Ovary (tissue), 9 donors: ENCODE results near the gene NEK2. TPM values are rescaled to one million over a fixed set of nuclear protein-coding genes. Genes with fewer than 3 reads are reported as not detected.
A peak's percentile ranks its signal among the peaks of the same experiment; 100 is the strongest.
"Not testable (repeated sequence)": the region's sequence is repeated elsewhere in the genome, so short reads cannot be mapped to it uniquely, and the experiment has no call there.

Source experiments
- DNase-seq, 5 donors: peaks; one replicate each; pipeline ENCODE4 v3.0.0-alpha.2; 2019 to 2020
- H3K27ac ChIP-seq, 2 donors: fragments of 200-600 bp; one replicate each; pipeline versions ENCODE4 v1.5.1 to v1.8.0; 2019 to 2022
- H3K27me3 ChIP-seq: fragments of 200-600 bp; one replicate; pipeline ENCODE4 v1.8.0; 2022
- H3K36me3 ChIP-seq: fragments of 200-600 bp; sonication (generic); one replicate; pipeline ENCODE4 v1.5.1; 2019
- H3K4me1 ChIP-seq: one replicate; pipeline ENCODE4 v1.8.1; 2013; ENCODE audit warnings: mild to moderate bottlenecking, moderate library complexity; ENCODE audit not compliant: insufficient read depth
- H3K4me3 ChIP-seq: fragments of 200-600 bp; sonication (generic); one replicate; pipeline ENCODE4 v1.5.1; 2017
- H3K9me3 ChIP-seq, 2 donors: fragments of 200-600 bp in 1 of 2; sonication (generic) in 1 of 2; one replicate each; pipeline versions ENCODE4 v1.5.1 to v1.8.1; 2013 to 2019; ENCODE audit warnings: mild to moderate bottlenecking in 1 of 2, moderate library complexity in 1 of 2
- EP300 ChIP-seq: sonication (generic); formaldehyde crosslinking; IDR thresholded peaks from one replicate; pipeline ENCODE4 v1.6.1; 2017; ENCODE audit warnings: antibody characterized with exemption
- POLR2A ChIP-seq: fragments of 450-650 bp; IDR thresholded peaks from one replicate; pipeline ENCODE4 v1.6.1; 2017; ENCODE audit warnings: antibody characterized with exemption, mild to moderate bottlenecking, moderate library complexity
- WGBS, 3 donors: extraction: QIAGEN DNeasy Blood & Tissue Kit in 1 of 3; methylation state at CpG; one replicate each; pipeline versions ENCODE4 v1.1.5 to v1.1.7; 2013 to 2017; 5-methylcytosine and 5-hydroxymethylcytosine counted together
- intact Hi-C, 4 donors: fragments of 100-400 bp; cut with DNase I; formaldehyde crosslinking; loops; one replicate each; pipeline versions ENCODE4 v1.11.0 to v1.15.1; 2022 to 2023
- polyA plus RNA-seq, 2 donors: library from polyadenylated mRNA; stranded (reverse); fragments of 200-250 nt in 1 of 2; fragments of 350-450 nt in 1 of 2; fragmentation: Illumina TruSeq in 1 of 2; extraction: RNeasy Lipid Tissue Mini Kit (QIAGEN cat#74804) in 1 of 2; gene quantifications; one replicate each; pipeline ENCODE4 v1.2.3, GENCODE V29; 2013 to 2014
- total RNA-seq, 7 donors: library from RNA; depleted of rRNA in 2 of 7; stranded (reverse); fragments of >200 nt in 2 of 7; fragmentation: NEBNext Ultra II Directional in 3 of 7; extraction: Animal tissue kit (Norgen Biotek cat#: 25700) in 3 of 7; gene quantifications; one replicate each; pipeline versions ENCODE4 v1.1.0 to v1.2.4, GENCODE V29; 2016 to 2023
- TF ChIP-seq, protein P1 (sequence below), 3 donors: fragments of 450-650 bp in 2 of 3; fragments of 200-600 bp in 1 of 3; IDR thresholded peaks; one replicate each; pipeline versions ENCODE4 v1.5.1 to v1.8.0; 2016 to 2022; ENCODE audit warnings: antibody characterized with exemption in 3 of 3, mild to moderate bottlenecking in 1 of 3
- donor health status: DM: no; HTN: no; CAD: no; lungs with moderate emphysema.
- donor health status: DM: no; HTN: no; CAD: no.
- donor health status: Bipolar disorder and iron deficiency.
- donor health status: DM: yes; HTN: yes; CAD: no.
- donor health status: DM: no; HTN: no; CAD: no.
- donor health status: DM: yes; HTN: yes; CAD: no.

The NEK2 gene
- total and polyA plus RNA-seq, 9 donors: 0.20 to 1.8 (median 0.37) TPM; not detected in 4

GRCh38 chr1:211698161-211699026, 23.0 kb upstream of the NEK2 start:
- peak; percentile 38 to 76 (median 54) for DNase-seq
- WGBS, 3 donors: 21 to 24% (median 22%) methylated on average over 29 of the region's 29 CpGs
- intact Hi-C loops: loop anchor here in 1 of 4 donors (10.0 kb wide), 1 partner anchor 136 kb away; the partner anchor contains the start of gene LPGAT1
- Histone ChIP-seq H3K4me1 (no peaks in the 10 kb centered on the region), H3K27ac (no peak overlapping the region), H3K4me3 (no peak overlapping the region), H3K9me3 (no peaks in the 10 kb centered on the region), H3K27me3 (no peaks in the 10 kb centered on the region), H3K36me3 (no peaks in the 10 kb centered on the region)
- TF ChIP-seq POLR2A: no peak
- TF ChIP-seq, protein P1, sequence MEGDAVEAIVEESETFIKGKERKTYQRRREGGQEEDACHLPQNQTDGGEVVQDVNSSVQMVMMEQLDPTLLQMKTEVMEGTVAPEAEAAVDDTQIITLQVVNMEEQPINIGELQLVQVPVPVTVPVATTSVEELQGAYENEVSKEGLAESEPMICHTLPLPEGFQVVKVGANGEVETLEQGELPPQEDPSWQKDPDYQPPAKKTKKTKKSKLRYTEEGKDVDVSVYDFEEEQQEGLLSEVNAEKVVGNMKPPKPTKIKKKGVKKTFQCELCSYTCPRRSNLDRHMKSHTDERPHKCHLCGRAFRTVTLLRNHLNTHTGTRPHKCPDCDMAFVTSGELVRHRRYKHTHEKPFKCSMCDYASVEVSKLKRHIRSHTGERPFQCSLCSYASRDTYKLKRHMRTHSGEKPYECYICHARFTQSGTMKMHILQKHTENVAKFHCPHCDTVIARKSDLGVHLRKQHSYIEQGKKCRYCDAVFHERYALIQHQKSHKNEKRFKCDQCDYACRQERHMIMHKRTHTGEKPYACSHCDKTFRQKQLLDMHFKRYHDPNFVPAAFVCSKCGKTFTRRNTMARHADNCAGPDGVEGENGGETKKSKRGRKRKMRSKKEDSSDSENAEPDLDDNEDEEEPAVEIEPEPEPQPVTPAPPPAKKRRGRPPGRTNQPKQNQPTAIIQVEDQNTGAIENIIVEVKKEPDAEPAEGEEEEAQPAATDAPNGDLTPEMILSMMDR (IDR thresholded peaks at IDR 0.05): peak in 2 of 3 donors; percentile 32 to 65

GRCh38 chr1:211697356-211697755, 21.9 kb upstream of the NEK2 start:
- no peaks in the 10 kb centered on the region for H3K9me3 ChIP-seq
- H3K27me3 ChIP-seq: no peaks in the 10 kb centered on the region
- H3K36me3 ChIP-seq: no peaks in the 10 kb centered on the region
- H3K4me3 ChIP-seq: no peak overlapping the region
- no peak overlapping the region for H3K27ac ChIP-seq
- 71 to 88% (median 80%) methylated on average over 1 of the region's 1 CpG for WGBS, 3 donors
- DNase-seq: no peak
- TF ChIP-seq, protein P1 (IDR thresholded peaks at IDR 0.05): no peak
- intact Hi-C loops: loop anchor here in 1 of 4 donors (10.0 kb wide), 1 partner anchor 137 kb away; the partner anchor contains the start of gene LPGAT1
- H3K4me1 ChIP-seq: no peaks in the 10 kb centered on the region

- H3K4me1 ChIP-seq: no peaks in the 10 kb centered on the region
- H3K9me3 ChIP-seq: no peaks in the 10 kb centered on the region
- no peaks in the 10 kb centered on the region for H3K27me3 ChIP-seq
- WGBS, 3 donors: 21 to 37% (median 24%) methylated on average over 10 of the region's 10 CpGs
- no peak for DNase-seq
- H3K27ac ChIP-seq: no peak overlapping the region
- no peaks in the 10 kb centered on the region for H3K36me3 ChIP-seq
- TF ChIP-seq, protein P1 (IDR thresholded peaks at IDR 0.05): no peak
- TF ChIP-seq POLR2A (no peak), EP300 (no peak)
- intact Hi-C loops: loop anchor here in 1 of 4 donors (10.0 kb wide), 1 partner anchor 140 kb away; the partner anchor contains the start of gene LPGAT1
- H3K4me3 ChIP-seq: no peak overlapping the region
These were observed 19.9 kb upstream of the NEK2 start for GRCh38 chr1:211695135-211695816.

- DNase-seq, H3K9me3 ChIP-seq, H3K27ac ChIP-seq, H3K36me3 ChIP-seq, H3K4me3 ChIP-seq, H3K4me1 ChIP-seq, H3K27me3 ChIP-seq: not testable (repeated sequence)
- intact Hi-C loops: loop anchor here in 1 of 4 donors (10.0 kb wide), 1 partner anchor 141 kb away; the partner anchor contains the start of gene LPGAT1
- 96% methylated on average over 5 of the region's 5 CpGs for WGBS, 3 donors
These were observed 18.5 kb upstream of the NEK2 start for GRCh38 chr1:211693911-211694310.
